GM12878 (cell line): ENCODE results near the gene FCER2. TPM values are rescaled to one million over a fixed set of nuclear protein-coding genes. Genes with fewer than 3 reads are reported as not detected.

Experiments
- ATAC-seq: fragments of 200-7000 bp; cut with Tn5 transposase; 3 replicates; pipeline ENCODE4 v1.9.1; 2020; ENCODE audit warnings: mild to moderate bottlenecking, moderate library complexity
- BruUV-seq: library from RNA; stranded (reverse); fragments of 400-500 nt; replicated peaks from 2 replicates; lab custom pipeline; 2021; lab: Mats Ljungman, UMichigan
- CTCF ChIA-PET: fragments of 300-600 bp; sonication (Branson Sonifier 250); formaldehyde crosslinking; extraction: SDS; loops from one replicate; lab custom pipeline; 2021; ENCODE audit warnings: inconsistent platforms; lab: Yijun Ruan, JAX
- POLR2A ChIA-PET: fragments of 350-600 bp; formaldehyde crosslinking; extraction: SDS; loops from one replicate; lab custom pipeline; 2021; ENCODE audit warnings: inconsistent platforms; lab: Charles Lee
- RAD21 ChIA-PET: fragments of 300-600 bp; sonication (Branson Sonifier 250); formaldehyde crosslinking; loops from one replicate; lab custom pipeline; 2023; ENCODE audit warnings: antibody characterized with exemption; ENCODE audit not compliant: unreplicated experiment; lab: Charles Lee
- SMC1A ChIA-PET: fragments of 300-600 bp; sonication (Branson Sonifier 250); formaldehyde crosslinking; loops from one replicate; lab custom pipeline; 2023; ENCODE audit not compliant: unreplicated experiment, uncharacterized antibody; lab: Charles Lee
- DNase-seq: peaks from one replicate; pipeline ENCODE4 v3.0.0-alpha.2; 2011; ENCODE audit warnings: low read depth, low spot score
- FAIRE-seq: peaks from 3 replicates; lab custom pipeline; 2011; peaks lifted over from hg19 to GRCh38; lab: Jason Lieb, UNC
- H2AFZ ChIP-seq: 2 replicates; pipeline ENCODE4 v1.6.0; 2011; ENCODE audit warnings: low read depth, low read length, control low read depth; ENCODE audit not compliant: control insufficient read depth
- H3K27ac ChIP-seq: 2 replicates; pipeline ENCODE4 v1.5.1; 2011; ENCODE audit warnings: control low read depth; ENCODE audit not compliant: control insufficient read depth, insufficient read depth
- H3K27me3 ChIP-seq, 2 experiments: replicated peaks in 1 of 2; 2 replicates each; pipeline versions ENCODE4 v1.6.0 to v1.6.1; 2011; ENCODE audit warnings: low read length in 1 of 2; ENCODE audit not compliant: control insufficient read depth in 2 of 2, insufficient read depth in 2 of 2
- H3K36me3 ChIP-seq, 2 experiments: 2 replicates each; pipeline ENCODE4 v1.5.1; 2011; ENCODE audit warnings: low read length in 1 of 2; ENCODE audit not compliant: control insufficient read depth in 2 of 2, insufficient read depth in 2 of 2
- H3K4me1 ChIP-seq: 2 replicates; pipeline ENCODE4 v1.6.1; 2011; ENCODE audit warnings: mild to moderate bottlenecking, low read length, moderate library complexity, mixed read lengths; ENCODE audit not compliant: control insufficient read depth, insufficient read depth
- H3K4me2 ChIP-seq: 2 replicates; pipeline ENCODE4 v1.6.0; 2011; ENCODE audit warnings: control low read depth; ENCODE audit not compliant: control insufficient read depth, insufficient read depth
- H3K4me3 ChIP-seq: fragments of 200-600 bp; sonication (generic); 2 replicates; pipeline ENCODE4 v1.5.1; 2016
- H3K79me2 ChIP-seq: 2 replicates; pipeline ENCODE4 v1.6.0; 2011; ENCODE audit warnings: low read length; ENCODE audit not compliant: control insufficient read depth, insufficient read depth
- H3K9ac ChIP-seq: 2 replicates; pipeline ENCODE4 v1.8.0; 2011; ENCODE audit warnings: low read length, control low read depth, mixed read lengths; ENCODE audit not compliant: control insufficient read depth, insufficient read depth
- H3K9me3 ChIP-seq: replicated peaks from 3 replicates; pipeline ENCODE4 v1.5.1; 2011; ENCODE audit warnings: mild to moderate bottlenecking, low read length; ENCODE audit not compliant: control insufficient read depth, insufficient read depth
- H4K20me1 ChIP-seq: 2 replicates; pipeline ENCODE4 v1.6.0; 2011; ENCODE audit not compliant: control insufficient read depth, insufficient read depth
- BCL11A ChIP-seq: IDR thresholded peaks from 2 replicates; pipeline ENCODE4 v1.6.1; 2011; ENCODE audit warnings: low read depth, low read length
- BCL3 ChIP-seq: IDR thresholded peaks from 2 replicates; pipeline ENCODE4 v1.6.1; 2011; ENCODE audit warnings: borderline replicate concordance, low read depth, mild to moderate bottlenecking, moderate library complexity, low read length; ENCODE audit not compliant: insufficient read depth, poor library complexity, severe bottlenecking
- CHD4 ChIP-seq: fragments of 200-600 bp; sonication (generic); IDR thresholded peaks from 2 replicates; pipeline ENCODE4 v1.6.1; 2016; ENCODE audit warnings: mild to moderate bottlenecking
- EP300 ChIP-seq, 2 experiments: fragments of 150-350 bp in 1 of 2; IDR thresholded peaks; 2 replicates each; pipeline ENCODE4 v1.6.1; 2011 to 2012; ENCODE audit warnings: low read depth in 2 of 2, low read length in 2 of 2, borderline replicate concordance in 1 of 2, improper control_type of control experiment in 1 of 2, inconsistent platforms in 1 of 2; ENCODE audit not compliant: control insufficient read depth in 1 of 2
- IRF3 ChIP-seq: fragments of 450-650 bp; IDR thresholded peaks from 2 replicates; pipeline ENCODE4 v1.6.1; 2014; ENCODE audit warnings: mild to moderate bottlenecking
- NBN ChIP-seq: fragments of 450-650 bp; IDR thresholded peaks from 2 replicates; pipeline ENCODE4 v1.6.1; 2016
- NFYB ChIP-seq: IDR thresholded peaks from 2 replicates; pipeline ENCODE4 v1.6.1; 2011; ENCODE audit warnings: low read depth, mild to moderate bottlenecking, low read length, improper control_type of control experiment, moderate library complexity; ENCODE audit not compliant: insufficient read depth
- PBX3 ChIP-seq: IDR thresholded peaks from 2 replicates; pipeline ENCODE4 v1.6.1; 2011; ENCODE audit warnings: mild to moderate bottlenecking, low read depth, low read length, moderate library complexity; ENCODE audit not compliant: insufficient replicate concordance
- PKNOX1 ChIP-seq: fragments of 450-650 bp; IDR thresholded peaks from 2 replicates; pipeline ENCODE4 v1.6.1; 2016; ENCODE audit warnings: mild to moderate bottlenecking
- RFX5 ChIP-seq: IDR thresholded peaks from 2 replicates; pipeline ENCODE4 v1.6.1; 2011; ENCODE audit warnings: low read depth, low read length, improper control_type of control experiment
- SMARCA5 ChIP-seq: fragments of 450-650 bp; IDR thresholded peaks from 2 replicates; pipeline ENCODE4 v1.6.1; 2017; ENCODE audit warnings: mild to moderate bottlenecking
- SREBF2 ChIP-seq: IDR thresholded peaks from 2 replicates; pipeline ENCODE4 v1.6.1; 2012; ENCODE audit warnings: mild to moderate bottlenecking, low read length
- TCF12 ChIP-seq: IDR thresholded peaks from 2 replicates; pipeline ENCODE4 v1.6.1; 2011; ENCODE audit warnings: low read depth, mild to moderate bottlenecking, low read length
- YY1 ChIP-seq: IDR thresholded peaks from 2 replicates; pipeline ENCODE4 v1.6.1; 2011; ENCODE audit warnings: low read depth, mild to moderate bottlenecking, low read length
- ZNF622 ChIP-seq: fragments of 450-650 bp; IDR thresholded peaks from 2 replicates; pipeline ENCODE4 v1.6.1; 2017; ENCODE audit warnings: mild to moderate bottlenecking, inconsistent platforms
- WGBS: methylation state at CpG from one replicate; pipeline ENCODE4 v1.1.6; 2016; ENCODE audit warnings: low lambda C conversion rate; ENCODE audit not compliant: insufficient replicate concordance, insufficient coverage; ENCODE audit errors: missing lambda C conversion rate; 5-methylcytosine and 5-hydroxymethylcytosine counted together
- in situ Hi-C: fragments of 300-500 bp; cut with MboI; formaldehyde crosslinking; loops from 9 replicates; pipeline ENCODE4 v1.14.3; 2018; ENCODE audit warnings: mixed read lengths
- intact Hi-C: fragments of 100-400 bp; cut with micrococcal nuclease; formaldehyde crosslinking; loops from one replicate; pipeline ENCODE4 v1.14.2; 2022; ENCODE audit not compliant: unreplicated experiment
- polyA plus RNA-seq, 11 experiments: library from polyadenylated mRNA; depleted of rRNA in 4 of 11; unstranded in 6 of 11; stranded (reverse) in 5 of 11; fragments of >200 nt; fragmentation: Nextera tagmentation in 4 of 11; fragmentation: Illumina TruSeq in 1 of 11; extraction: Ambion mirVana in 4 of 11; extraction: Trizol in 1 of 11; gene quantifications; 1 replicate in 1 of 11; 2 replicates in 10 of 11; pipeline versions ENCODE4 v1.2.1 to v1.2.3, GENCODE V29; 2011 to 2016; ENCODE audit warnings: inconsistent platforms in 2 of 11, missing spikeins in 2 of 11, low read depth in 1 of 11
- total RNA-seq, 4 experiments: library from RNA; depleted of rRNA in 3 of 4; stranded (reverse); fragments of >200 nt in 3 of 4; fragmentation: Illumina TruSeq in 1 of 4; extraction: Trizol in 1 of 4; gene quantifications; 2 replicates each; pipeline versions ENCODE4 v1.2.1 to v1.2.3, GENCODE V29; 2013 to 2021

FCER2 gene
- total and polyA plus RNA-seq, 10 of the 15 experiments (the other 5 are each of a cell fraction or from before 2014, with no cell fraction given): 44.0 to 424 (median 241) TPM

- RAD21 ChIA-PET: no interaction called here
- no peaks in the 10 kb centered on the region for H4K20me1 ChIP-seq
- H3K9me3 ChIP-seq: no peaks in the 10 kb centered on the region; the same call in 2 of the 3 replicates
- 35% methylated on average over 17 of the region's 21 CpGs for WGBS
- no TSS peak for BruUV-seq
- H3K9ac ChIP-seq: no peak overlapping the region
- CTCF ChIA-PET: interaction anchor here (0.9 to 2.0 kb wide), 2 partner anchors 106 to 147 kb away, joined by 3 to 5 read pairs; no protein-coding TSS in a partner anchor
- ATAC-seq (peak; percentile 55), FAIRE-seq (peak; percentile 91), DNase-seq (no peak)
- H3K27ac ChIP-seq: no peak overlapping the region
- H3K4me3 ChIP-seq: no peak overlapping the region
- H3K36me3 ChIP-seq: no peaks in the 10 kb centered on the region
- POLR2A ChIA-PET: interaction anchor here (0.5 to 0.8 kb wide), 3 partner anchors 16 to 248 kb away, joined by 3 to 5 read pairs (median 3); no protein-coding TSS in a partner anchor
- H3K27me3 ChIP-seq: peaks cover 4 to 7% of the 10 kb centered on the region in 2 experiments; a peak in 3 of 4 replicates
- H3K79me2 ChIP-seq: no peaks in the 10 kb centered on the region
- H3K4me2 ChIP-seq: no peak overlapping the region
- intact Hi-C loops: loop anchor here (10.0 kb wide), 1 partner anchor 290 kb away; no protein-coding TSS in a partner anchor
- SMC1A ChIA-PET: interaction anchor here (1.1 kb wide), 1 partner anchor 22 kb away, joined by 3 read pairs; no protein-coding TSS in a partner anchor
- H3K4me1 ChIP-seq: peaks cover 23% of the 10 kb centered on the region
- in situ Hi-C loops: no loop called here
- no peak overlapping the region for H2AFZ ChIP-seq
- no peak for TF ChIP-seq SREBF2
- TF ChIP-seq PBX3: peak; percentile 92
- no peak for TF ChIP-seq BCL11A
- TF ChIP-seq EP300 (IDR thresholded peaks at IDR 0.05; ENCODE audit: borderline replicate concordance in 1 of 2, control insufficient read depth in 1 of 2, low read depth in 2 of 2, low read length in 2 of 2): no peak
- no peak for TF ChIP-seq ZNF622
- no peak for TF ChIP-seq YY1
- TF ChIP-seq PKNOX1: peak; percentile 95
- TF ChIP-seq NBN: no peak
- no peak for TF ChIP-seq BCL3
- TF ChIP-seq IRF3: no peak
- no peak for TF ChIP-seq CHD4
- TF ChIP-seq SMARCA5: no peak
- TF ChIP-seq RFX5: no peak
- peak; percentile 65; the same call in 1 of the 2 replicates for TF ChIP-seq NFYB
- no peak for TF ChIP-seq TCF12
Observed at GRCh38 chr19:7674010-7675005, 27.6 kb downstream of the FCER2 start.
